NCI-H524 treated with DMSO at 0.1 percent for 48 hours (cell line): Measurements from ENCODE around the gene PHLPP2.
"Not testable (repeated sequence)": the region's sequence is repeated elsewhere in the genome, so short reads cannot be mapped to it uniquely, and the experiment has no call there.

Source experiments
- DNase-seq: peaks from one replicate; lab custom pipeline; 2025; lab: John Stamatoyannopoulos, UW

The PHLPP2 gene

GRCh38 chr16:71618429-71618828, 106.1 kb downstream of the PHLPP2 start:
- DNase-seq: no peak

- DNase-seq: not testable (repeated sequence)
These were observed 109.5 kb downstream of the PHLPP2 start for GRCh38 chr16:71614956-71615355.

GRCh38 chr16:71610936-71611871, 113.3 kb downstream of the PHLPP2 start:
- peak; percentile 6 for DNase-seq

- no peak for DNase-seq
These were observed 114.1 kb downstream of the PHLPP2 start for GRCh38 chr16:71610447-71610846.

- no peak for DNase-seq
These were observed 115.4 kb downstream of the PHLPP2 start for GRCh38 chr16:71609066-71609465.

- DNase-seq: no peak
These were observed 123.7 kb downstream of the PHLPP2 start for GRCh38 chr16:71600822-71601221.

- DNase-seq: not testable (repeated sequence)
These were observed 126.1 kb downstream of the PHLPP2 start for GRCh38 chr16:71598426-71598825.

GRCh38 chr16:71595340-71595826, 129.1 kb downstream of the PHLPP2 start:
- DNase-seq: not testable (repeated sequence)
